ENCODE measurements around the gene TNRC6B. TPM values are rescaled to one million over a fixed set of nuclear protein-coding genes. Genes with fewer than 3 reads are reported as not detected.

Gene TNRC6B
- total RNA-seq, 1 experiment from 2014 or later: 52.2 TPM

GRCh38 chr22:40363059-40363458, 185.3 kb downstream of the TNRC6B start:
- CTCF ChIA-PET: no interaction called here
- Histone ChIP-seq H3K27me3 (replicated peaks; ENCODE audit: insufficient read depth, low read depth, low read length, poor library complexity) (no peaks in the 10 kb centered on the region), H3K4me1 (ENCODE audit: insufficient read depth, low read length, poor library complexity, severe bottlenecking) (no peaks in the 10 kb centered on the region), H3K9me3 (ENCODE audit: low read depth, low read length, poor library complexity, severe bottlenecking) (no peaks in the 10 kb centered on the region), H3K4me3 (ENCODE audit: low read depth, low read length, poor library complexity, severe bottlenecking) (no peak overlapping the region), H3K36me3 (ENCODE audit: insufficient read depth, low read length, poor library complexity, severe bottlenecking) (peaks cover 95% of the 10 kb centered on the region), H3K27ac (ENCODE audit: low read depth, low read length, poor library complexity, severe bottlenecking) (no peak overlapping the region)
- DNase-seq (ENCODE audit: low spot score): no peak
- BruUV-seq (replicated peaks): no TSS peak
- intact Hi-C loops (cut with micrococcal nuclease; ENCODE audit: unreplicated experiment): no loop called here
- POLR2A ChIA-PET (ENCODE audit: low non-redundant PET): interaction anchor here (0.7 kb wide), 1 partner anchor 53 kb away, joined by 3 read pairs; no protein-coding TSS in a partner anchor
- TF ChIP-seq CTCF (conservative IDR thresholded peaks at IDR 0.05; ENCODE audit: low read depth, low read length) (no peak), EZH2 (IDR thresholded peaks at IDR 0.05; ENCODE audit: borderline replicate concordance, low read depth, low read length, poor library complexity, severe bottlenecking) (no peak)

GRCh38 chr22:40364431-40364830, 186.7 kb downstream of the TNRC6B start:
- peaks cover 81% of the 10 kb centered on the region for H3K36me3 ChIP-seq (ENCODE audit: insufficient read depth, low read length, poor library complexity, severe bottlenecking)
- H3K4me1 ChIP-seq (ENCODE audit: insufficient read depth, low read length, poor library complexity, severe bottlenecking): no peaks in the 10 kb centered on the region
- no peak for DNase-seq (ENCODE audit: low spot score)
- no peaks in the 10 kb centered on the region for H3K27me3 ChIP-seq (replicated peaks; ENCODE audit: insufficient read depth, low read depth, low read length, poor library complexity)
- H3K4me3 ChIP-seq (ENCODE audit: low read depth, low read length, poor library complexity, severe bottlenecking): no peak overlapping the region
- BruUV-seq (replicated peaks): no TSS peak
- H3K27ac ChIP-seq (ENCODE audit: low read depth, low read length, poor library complexity, severe bottlenecking): no peak overlapping the region
- POLR2A ChIA-PET (ENCODE audit: low non-redundant PET): no interaction called here
- intact Hi-C loops (cut with micrococcal nuclease; ENCODE audit: unreplicated experiment): no loop called here
- no peaks in the 10 kb centered on the region for H3K9me3 ChIP-seq (ENCODE audit: low read depth, low read length, poor library complexity, severe bottlenecking)
- TF ChIP-seq EZH2 (IDR thresholded peaks at IDR 0.05; ENCODE audit: borderline replicate concordance, low read depth, low read length, poor library complexity, severe bottlenecking): no peak
- no peak for TF ChIP-seq CTCF (conservative IDR thresholded peaks at IDR 0.05; ENCODE audit: low read depth, low read length)
- CTCF ChIA-PET: no interaction called here

GRCh38 chr22:40366068-40366467, 188.3 kb downstream of the TNRC6B start:
- H3K9me3 ChIP-seq (ENCODE audit: low read depth, low read length, poor library complexity, severe bottlenecking): no peaks in the 10 kb centered on the region
- no peaks in the 10 kb centered on the region for H3K27me3 ChIP-seq (replicated peaks; ENCODE audit: insufficient read depth, low read depth, low read length, poor library complexity)
- intact Hi-C loops (cut with micrococcal nuclease; ENCODE audit: unreplicated experiment): no loop called here
- peaks cover 65% of the 10 kb centered on the region for H3K36me3 ChIP-seq (ENCODE audit: insufficient read depth, low read length, poor library complexity, severe bottlenecking)
- POLR2A ChIA-PET (ENCODE audit: low non-redundant PET): interaction anchor here (0.6 kb wide), 1 partner anchor 490 kb away, joined by 10 read pairs; the partner anchor contains the start of gene ST13
- DNase-seq (ENCODE audit: low spot score): no peak
- H3K4me1 ChIP-seq (ENCODE audit: insufficient read depth, low read length, poor library complexity, severe bottlenecking): no peaks in the 10 kb centered on the region
- H3K4me3 ChIP-seq (ENCODE audit: low read depth, low read length, poor library complexity, severe bottlenecking): no peak overlapping the region
- CTCF ChIA-PET: no interaction called here
- no peak overlapping the region for H3K27ac ChIP-seq (ENCODE audit: low read depth, low read length, poor library complexity, severe bottlenecking)
- BruUV-seq (replicated peaks): no TSS peak
- TF ChIP-seq EZH2 (IDR thresholded peaks at IDR 0.05; ENCODE audit: borderline replicate concordance, low read depth, low read length, poor library complexity, severe bottlenecking): no peak
- TF ChIP-seq CTCF (conservative IDR thresholded peaks at IDR 0.05; ENCODE audit: low read depth, low read length): no peak
